Measurements from ENCODE around the gene ARHGAP30. TPM values are rescaled to one million over a fixed set of nuclear protein-coding genes. Genes with fewer than 3 reads are reported as not detected.

The ARHGAP30 gene
- total and polyA plus RNA-seq, 2 of the 4 experiments (the other 2 are of a cell fraction) = 0.02 TPM; not detected in 1

DNA sequence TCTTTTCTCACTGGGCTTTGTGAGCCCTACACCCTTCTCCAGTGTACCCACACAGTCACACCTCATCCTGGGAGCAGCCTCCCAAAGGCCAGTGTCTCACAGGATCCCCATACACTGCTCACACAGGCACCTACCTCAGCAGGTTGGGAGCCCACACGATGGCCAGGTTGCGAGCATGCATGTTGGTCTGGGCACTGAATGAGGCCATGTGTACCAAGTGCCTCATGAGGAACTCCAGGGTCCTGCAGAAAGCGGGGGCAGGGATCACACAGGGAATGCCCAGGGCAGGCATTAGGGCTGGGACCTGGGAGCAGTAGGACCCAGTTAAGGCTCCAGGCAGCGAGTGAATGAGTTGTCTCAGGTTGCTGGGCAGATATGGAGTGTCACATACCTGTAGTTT is 15.5 kb downstream of the ARHGAP30 start:
- 93% methylated on average over 3 of the region's 4 CpGs; no CpG with 5 or more reads in 1 of the 2 experiments for WGBS, 2 experiments (ENCODE audit: extremely low coverage in 2 of 2, insufficient read length in 1 of 2)
- no peak overlapping the region for H2BK120ac ChIP-seq (ENCODE audit: low read depth, low read length)
- H2AK9ac ChIP-seq (replicated peaks; ENCODE audit: low read depth, low read length, poor library complexity) = no peak overlapping the region
- H3K56ac ChIP-seq (ENCODE audit: extremely low read depth, insufficient read depth, low read length) = no peak overlapping the region
- no peak for ATAC-seq (ENCODE audit: low read depth)
- no peak for TF ChIP-seq BHLHE40 (IDR thresholded peaks at IDR 0.05; ENCODE audit: low read depth, low read length)
- TF ChIP-seq SMC3 (IDR thresholded peaks at IDR 0.05; ENCODE audit: low read depth, low read length) = no peak
- TF ChIP-seq RCOR1 (IDR thresholded peaks at IDR 0.05; ENCODE audit: insufficient replicate concordance, low read length) = no peak
- TF ChIP-seq RFX5 (IDR thresholded peaks at IDR 0.05; ENCODE audit: low read depth, low read length) = no peak
- no peaks in the 10 kb centered on the region for H3K4me1 ChIP-seq (ENCODE audit: control insufficient read depth, insufficient read depth, low read length)
- H3K23ac ChIP-seq (ENCODE audit: low read depth, low read length) = no peak overlapping the region
- no peak overlapping the region for H3K9ac ChIP-seq (ENCODE audit: low read depth, low read length)
- H3K79me1 ChIP-seq (ENCODE audit: low read depth in 1 of 2, low read length in 2 of 2) = no peaks in the 10 kb centered on the region
- no peak overlapping the region for H2BK5ac ChIP-seq (ENCODE audit: low read depth, low read length, poor library complexity, severe bottlenecking)
- intact Hi-C loops (cut with micrococcal nuclease) (no loop called here), in situ Hi-C loops (cut with MboI; ENCODE audit: low sequenced_read_pairs) (no loop called here), dilution Hi-C loops (cut with HindIII; ENCODE audit: low sequenced_read_pairs, unreplicated experiment) (no loop called here)
- no peaks in the 10 kb centered on the region for H3K9me3 ChIP-seq (ENCODE audit: control insufficient read depth, insufficient read depth, low read length)
- no peak overlapping the region for H4K5ac ChIP-seq (ENCODE audit: low read depth, low read length)
- H4K91ac ChIP-seq (ENCODE audit: insufficient read depth, low read depth, low read length) = no peak overlapping the region
- no peak overlapping the region for H4K8ac ChIP-seq (ENCODE audit: low read depth in 2 of 2, low read length in 2 of 2)
- no TSS peak for BruUV-seq (replicated peaks)
- H3K9me1 ChIP-seq (ENCODE audit: insufficient read depth, low read length) = no peaks in the 10 kb centered on the region
- ChIA-PET POLR2A (ENCODE audit: unreplicated experiment) (no interaction called here), CTCF (no interaction called here)
- H3K4me3 ChIP-seq (ENCODE audit: insufficient read depth, low read depth, low read length) = no peak overlapping the region
- H3K14ac ChIP-seq (replicated peaks; ENCODE audit: low read depth, low read length) = no peak overlapping the region
- H3K4me2 ChIP-seq (ENCODE audit: low read depth, low read length) = no peak overlapping the region
- H2AK5ac ChIP-seq (ENCODE audit: low read depth, low read length) = no peak overlapping the region
- no peak overlapping the region for H2BK20ac ChIP-seq (ENCODE audit: low read depth, low read length)
- no peak overlapping the region for H3K18ac ChIP-seq (ENCODE audit: low read depth, low read length)
- no peaks in the 10 kb centered on the region for H3K27me3 ChIP-seq (ENCODE audit: control insufficient read depth, insufficient read depth, low read length)
- no peaks in the 10 kb centered on the region for H3K36me3 ChIP-seq (ENCODE audit: control insufficient read depth, insufficient read depth, low read length)
- no peak overlapping the region for H3K4ac ChIP-seq (ENCODE audit: low read depth, low read length)
- H2AFZ ChIP-seq (replicated peaks; ENCODE audit: low read length, poor library complexity) = no peak overlapping the region
- H2BK15ac ChIP-seq (ENCODE audit: low read depth, low read length) = no peak overlapping the region
- no peaks in the 10 kb centered on the region for H4K20me1 ChIP-seq (ENCODE audit: insufficient read depth, low read length)
- no peak for DNase-seq
- H3K27ac ChIP-seq (ENCODE audit: insufficient read depth, low read length) = no peak overlapping the region

All from IMR-90 (cell line).